Endometrial microvascular endothelial cells (primary cell): Measurements from ENCODE around the gene ARL2BP. TPM values are rescaled to one million over a fixed set of nuclear protein-coding genes. Genes with fewer than 3 reads are reported as not detected.

Experiments used
- in situ Hi-C: cut with HindIII; loops from 2 replicates; pipeline ENCODE4 v1.10.0; 2017; ENCODE audit warnings: low sequenced_read_pairs, low pct_unique_long_range_greater_than_20kb; ENCODE audit errors: inconsistent ontology term
- total RNA-seq: library from RNA; depleted of rRNA; stranded (reverse); fragments of >200 nt; gene quantifications from one replicate; pipeline ENCODE4 v1.2.3, GENCODE V29; 2015; ENCODE audit errors: inconsistent ontology term

Gene ARL2BP
- total RNA-seq, 1 donor from 2014 or later, result 132 TPM

GRCh38 chr16:57233944-57234706, 10.9 kb upstream of the ARL2BP start:
- in situ Hi-C loops, result no loop called here

- in situ Hi-C loops, result no loop called here
These were observed 10.4 kb upstream of the ARL2BP start for GRCh38 chr16:57234707-57235092.

GRCh38 chr16:57235128-57236021, 9.7 kb upstream of the ARL2BP start:
- in situ Hi-C loops, result no loop called here

- in situ Hi-C loops, result no loop called here
These were observed 9.1 kb upstream of the ARL2BP start for GRCh38 chr16:57236022-57236350.

GRCh38 chr16:57238682-57239081, 6.4 kb upstream of the ARL2BP start:
- in situ Hi-C loops, result no loop called here

GRCh38 chr16:57239107-57239506, 6.0 kb upstream of the ARL2BP start:
- in situ Hi-C loops, result no loop called here

- in situ Hi-C loops, result loop anchor here (10.0 kb wide), 1 partner anchor 56 kb away; the partner anchor contains the start of genes PSME3IP1 and RSPRY1
These were observed 4.2 kb upstream of the ARL2BP start for GRCh38 chr16:57240851-57241250.

- in situ Hi-C loops, result loop anchor here (10.0 kb wide), 1 partner anchor 58 kb away; the partner anchor contains the start of genes PSME3IP1 and RSPRY1
These were observed 2.4 kb upstream of the ARL2BP start for GRCh38 chr16:57242650-57243049.

- in situ Hi-C loops, result loop anchor here (10.0 kb wide), 1 partner anchor 60 kb away; the partner anchor contains the start of genes PSME3IP1 and RSPRY1
These were observed 644 bp upstream of the ARL2BP start for GRCh38 chr16:57244463-57244766.

- in situ Hi-C loops, result loop anchor here (10.0 kb wide), 1 partner anchor 61 kb away; the partner anchor contains the start of genes PSME3IP1 and RSPRY1
These were observed 534 bp downstream of the ARL2BP start for GRCh38 chr16:57245472-57246113.

GRCh38 chr16:57251352-57251751, 6.3 kb downstream of the ARL2BP start:
- in situ Hi-C loops, result no loop called here

GRCh38 chr16:57252148-57252721, 7.2 kb downstream of the ARL2BP start:
- in situ Hi-C loops, result no loop called here

- in situ Hi-C loops, result no loop called here
These were observed 8.4 kb downstream of the ARL2BP start for GRCh38 chr16:57253466-57253865.

GRCh38 chr16:57255686-57256415, 10.8 kb downstream of the ARL2BP start:
- in situ Hi-C loops, result no loop called here

- in situ Hi-C loops, result no loop called here
These were observed 11.7 kb downstream of the ARL2BP start for GRCh38 chr16:57256601-57257395.

GRCh38 chr16:57257455-57258070, 12.5 kb downstream of the ARL2BP start:
- in situ Hi-C loops, result no loop called here

GRCh38 chr16:57258226-57258909, 13.3 kb downstream of the ARL2BP start:
- in situ Hi-C loops, result no loop called here
